Measurements from ENCODE around the gene ARHGEF17. TPM values are rescaled to one million over a fixed set of nuclear protein-coding genes. Genes with fewer than 3 reads are reported as not detected.

The ARHGEF17 gene
- total and polyA plus RNA-seq, 2 of the 13 experiments (the other 11 are each of a cell fraction or from before 2014, with no cell fraction given), result 10.7 to 28.8 TPM

DNA sequence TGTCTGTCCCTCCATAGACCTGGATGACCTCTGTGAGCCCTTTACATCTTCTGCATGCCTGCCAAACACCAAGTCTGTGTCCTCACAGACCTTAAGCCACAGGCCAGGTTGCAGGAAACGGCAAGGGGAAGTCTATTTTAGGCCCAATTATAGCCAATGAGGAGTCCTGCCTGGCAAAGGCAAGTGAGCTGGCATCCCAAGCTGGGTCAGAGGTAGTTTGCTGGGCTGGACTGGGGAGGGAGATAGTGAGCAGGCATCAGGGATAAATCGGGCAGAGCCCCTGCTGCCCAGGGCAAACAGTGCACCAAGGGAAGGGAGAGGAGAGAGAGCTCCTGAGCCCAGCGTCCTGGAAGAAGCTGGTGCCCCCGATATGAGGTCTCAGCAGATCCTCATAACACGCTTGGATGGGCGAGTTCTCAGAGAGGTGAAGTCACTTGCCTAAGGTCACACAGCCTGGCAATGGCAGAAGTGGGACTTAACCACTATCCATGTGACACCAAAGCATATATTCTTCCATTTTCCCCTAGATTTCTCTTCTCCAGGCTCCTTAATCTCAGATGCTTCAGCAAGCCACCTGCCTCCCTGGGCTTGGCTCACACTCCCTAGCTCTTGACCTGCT lies 64.4 kb downstream of the ARHGEF17 start:
- H3K9ac ChIP-seq (ENCODE audit: insufficient read depth, low read depth, low read length), result no peak overlapping the region
- H3K27me3 ChIP-seq (ENCODE audit: control insufficient read depth in 1 of 2, insufficient read depth in 2 of 2, low read length in 2 of 2), result peaks cover 0 to 7% of the 10 kb centered on the region in 2 experiments; a peak in 1 of 5 replicates
- intact Hi-C loops (cut with micrococcal nuclease; ENCODE audit: unreplicated experiment) (no loop called here), in situ Hi-C loops (cut with HindIII; ENCODE audit: extremely low pct_ligation_motif_present, low pct_unique_long_range_greater_than_20kb) (no loop called here)
- peak; percentile 25 for DNase-seq (ENCODE audit: low spot score)
- BruUV-seq (replicated peaks), result no TSS peak
- H3K79me2 ChIP-seq (ENCODE audit: insufficient read depth, low read length), result peaks cover 6% of the 10 kb centered on the region
- FAIRE-seq, result no peak
- H4K20me1 ChIP-seq (ENCODE audit: insufficient read depth, low read length), result no peaks in the 10 kb centered on the region
- 30% methylated on average over 6 of the region's 6 CpGs for WGBS (ENCODE audit: low lambda C conversion rate)
- H3K4me2 ChIP-seq (ENCODE audit: low read depth, low read length), result no peak overlapping the region
- H3K27ac ChIP-seq (ENCODE audit: extremely low read length, insufficient read depth, low read length), result no peak overlapping the region
- H3K36me3 ChIP-seq (replicated peaks in 1 of 2; ENCODE audit: control insufficient read depth in 1 of 2, insufficient read depth in 2 of 2, low read length in 2 of 2), result peaks cover 0 to 4% of the 10 kb centered on the region in 2 experiments; a peak in 1 of 5 replicates
- no peak overlapping the region for H2AFZ ChIP-seq (ENCODE audit: low read length)
- no peak overlapping the region for H3K4me3 ChIP-seq (replicated peaks in 1 of 3; ENCODE audit: insufficient read depth in 1 of 3, low read depth in 2 of 3, low read length in 3 of 3)
- ATAC-seq, result peak; percentile 23
- ChIA-PET CTCF (ENCODE audit: low intra/inter-chr PET ratio, low total read pairs) (no interaction called here), POLR2A (no interaction called here)
- peak; percentile 95 for TF ChIP-seq ZNF768 (CRISPR knock-in tag; IDR thresholded peaks at IDR 0.05)
- no peak for TF ChIP-seq SIN3A (IDR thresholded peaks at IDR 0.05; ENCODE audit: borderline replicate concordance, low read depth, low read length)
- TF ChIP-seq, protein P1, sequence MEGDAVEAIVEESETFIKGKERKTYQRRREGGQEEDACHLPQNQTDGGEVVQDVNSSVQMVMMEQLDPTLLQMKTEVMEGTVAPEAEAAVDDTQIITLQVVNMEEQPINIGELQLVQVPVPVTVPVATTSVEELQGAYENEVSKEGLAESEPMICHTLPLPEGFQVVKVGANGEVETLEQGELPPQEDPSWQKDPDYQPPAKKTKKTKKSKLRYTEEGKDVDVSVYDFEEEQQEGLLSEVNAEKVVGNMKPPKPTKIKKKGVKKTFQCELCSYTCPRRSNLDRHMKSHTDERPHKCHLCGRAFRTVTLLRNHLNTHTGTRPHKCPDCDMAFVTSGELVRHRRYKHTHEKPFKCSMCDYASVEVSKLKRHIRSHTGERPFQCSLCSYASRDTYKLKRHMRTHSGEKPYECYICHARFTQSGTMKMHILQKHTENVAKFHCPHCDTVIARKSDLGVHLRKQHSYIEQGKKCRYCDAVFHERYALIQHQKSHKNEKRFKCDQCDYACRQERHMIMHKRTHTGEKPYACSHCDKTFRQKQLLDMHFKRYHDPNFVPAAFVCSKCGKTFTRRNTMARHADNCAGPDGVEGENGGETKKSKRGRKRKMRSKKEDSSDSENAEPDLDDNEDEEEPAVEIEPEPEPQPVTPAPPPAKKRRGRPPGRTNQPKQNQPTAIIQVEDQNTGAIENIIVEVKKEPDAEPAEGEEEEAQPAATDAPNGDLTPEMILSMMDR (CRISPR knock-in tag; IDR thresholded peaks at IDR 0.05), result 0 out of 2 replicates have a peak, but pooled peaks have one; percentile 16
- peaks cover 28% of the 10 kb centered on the region for H3K4me1 ChIP-seq (ENCODE audit: insufficient read depth, low read length)
- H3K9me3 ChIP-seq (ENCODE audit: low read length), result no peaks in the 10 kb centered on the region

DNA sequence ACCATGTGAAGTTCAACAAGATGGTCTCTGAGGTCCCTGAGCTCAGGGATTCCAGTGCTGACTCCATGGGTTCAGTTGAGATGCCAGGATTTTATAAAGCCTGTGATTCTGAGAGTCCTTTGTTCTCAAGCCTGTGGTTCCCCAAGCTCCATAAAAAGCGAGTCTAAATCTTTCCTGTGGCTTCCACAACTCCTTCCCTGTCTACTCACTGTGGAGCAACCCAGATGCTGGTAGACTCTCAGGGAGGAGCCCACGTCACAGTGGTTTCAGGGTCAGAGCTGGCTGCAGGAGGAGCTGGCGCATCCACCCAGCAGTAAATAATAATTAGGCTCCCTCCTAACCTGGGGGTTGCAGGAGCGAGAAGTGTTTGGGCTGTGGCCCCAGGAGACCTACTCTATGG lies 66.1 kb downstream of the ARHGEF17 start:
- Histone ChIP-seq H3K4me2 (ENCODE audit: low read depth, low read length) (no peak overlapping the region), H3K4me1 (ENCODE audit: insufficient read depth, low read length) (peaks cover 43% of the 10 kb centered on the region), H3K9me3 (ENCODE audit: low read length) (no peaks in the 10 kb centered on the region), H4K20me1 (ENCODE audit: insufficient read depth, low read length) (no peaks in the 10 kb centered on the region), H3K36me3 (replicated peaks in 1 of 2; ENCODE audit: control insufficient read depth in 1 of 2, insufficient read depth in 2 of 2, low read length in 2 of 2) (no peaks in the 10 kb centered on the region), H3K9ac (ENCODE audit: insufficient read depth, low read depth, low read length) (no peak overlapping the region), H3K4me3 (replicated peaks in 1 of 3; ENCODE audit: insufficient read depth in 1 of 3, low read depth in 2 of 3, low read length in 3 of 3) (no peak overlapping the region), H3K79me2 (ENCODE audit: insufficient read depth, low read length) (peaks cover 17% of the 10 kb centered on the region), H2AFZ (ENCODE audit: low read length) (no peak overlapping the region), H3K27ac (ENCODE audit: extremely low read length, insufficient read depth, low read length) (no peak overlapping the region), H3K27me3 (ENCODE audit: control insufficient read depth in 1 of 2, insufficient read depth in 2 of 2, low read length in 2 of 2) (peaks cover 0 to 7% of the 10 kb centered on the region in 2 experiments; a peak in 1 of 5 replicates)
- in situ Hi-C loops (cut with HindIII; ENCODE audit: extremely low pct_ligation_motif_present, low pct_unique_long_range_greater_than_20kb) (no loop called here), intact Hi-C loops (cut with micrococcal nuclease; ENCODE audit: unreplicated experiment) (no loop called here)
- DNase-seq (ENCODE audit: low spot score) (no peak), FAIRE-seq (no peak), ATAC-seq (no peak)
- ChIA-PET POLR2A (no interaction called here), CTCF (ENCODE audit: low intra/inter-chr PET ratio, low total read pairs) (no interaction called here)
- no TSS peak for BruUV-seq (replicated peaks)
- TF ChIP-seq, protein P2, sequence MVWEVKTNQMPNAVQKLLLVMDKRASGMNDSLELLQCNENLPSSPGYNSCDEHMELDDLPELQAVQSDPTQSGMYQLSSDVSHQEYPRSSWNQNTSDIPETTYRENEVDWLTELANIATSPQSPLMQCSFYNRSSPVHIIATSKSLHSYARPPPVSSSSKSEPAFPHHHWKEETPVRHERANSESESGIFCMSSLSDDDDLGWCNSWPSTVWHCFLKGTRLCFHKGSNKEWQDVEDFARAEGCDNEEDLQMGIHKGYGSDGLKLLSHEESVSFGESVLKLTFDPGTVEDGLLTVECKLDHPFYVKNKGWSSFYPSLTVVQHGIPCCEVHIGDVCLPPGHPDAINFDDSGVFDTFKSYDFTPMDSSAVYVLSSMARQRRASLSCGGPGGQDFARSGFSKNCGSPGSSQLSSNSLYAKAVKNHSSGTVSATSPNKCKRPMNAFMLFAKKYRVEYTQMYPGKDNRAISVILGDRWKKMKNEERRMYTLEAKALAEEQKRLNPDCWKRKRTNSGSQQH (CRISPR knock-in tag; IDR thresholded peaks at IDR 0.05; ENCODE audit: low read depth), result no peak
- TF ChIP-seq GATAD2A (CRISPR knock-in tag; IDR thresholded peaks at IDR 0.05), result no peak
- no peak for TF ChIP-seq ZNF766 (CRISPR knock-in tag; IDR thresholded peaks at IDR 0.05; ENCODE audit: borderline replicate concordance)
- TF ChIP-seq, protein P3, sequence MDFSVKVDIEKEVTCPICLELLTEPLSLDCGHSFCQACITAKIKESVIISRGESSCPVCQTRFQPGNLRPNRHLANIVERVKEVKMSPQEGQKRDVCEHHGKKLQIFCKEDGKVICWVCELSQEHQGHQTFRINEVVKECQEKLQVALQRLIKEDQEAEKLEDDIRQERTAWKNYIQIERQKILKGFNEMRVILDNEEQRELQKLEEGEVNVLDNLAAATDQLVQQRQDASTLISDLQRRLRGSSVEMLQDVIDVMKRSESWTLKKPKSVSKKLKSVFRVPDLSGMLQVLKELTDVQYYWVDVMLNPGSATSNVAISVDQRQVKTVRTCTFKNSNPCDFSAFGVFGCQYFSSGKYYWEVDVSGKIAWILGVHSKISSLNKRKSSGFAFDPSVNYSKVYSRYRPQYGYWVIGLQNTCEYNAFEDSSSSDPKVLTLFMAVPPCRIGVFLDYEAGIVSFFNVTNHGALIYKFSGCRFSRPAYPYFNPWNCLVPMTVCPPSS (IDR thresholded peaks at IDR 0.05), result no peak
- WGBS (ENCODE audit: low lambda C conversion rate), result 7% methylated on average over 2 of the region's 4 CpGs

All from HepG2 (cell line).